ENCODE measurements around the gene HOXB4. TPM values are rescaled to one million over a fixed set of nuclear protein-coding genes. Genes with fewer than 3 reads are reported as not detected.

Gene HOXB4
- total and polyA plus RNA-seq, 9 donors = 0.13 to 3.4 (median 0.87) TPM

- Histone ChIP-seq H3K4me3 (peak overlapping the region; percentile 57), H3K36me3 (no peaks in the 10 kb centered on the region), H3K27me3 (peaks cover 7% of the 10 kb centered on the region), H3K4me1 (ENCODE audit: insufficient read depth) (peaks cover 3% of the 10 kb centered on the region), H3K9me3 (no peaks in the 10 kb centered on the region), H3K27ac (no peak overlapping the region)
- TF ChIP-seq EP300 (IDR thresholded peaks at IDR 0.05) (no peak), CTCF (IDR thresholded peaks at IDR 0.05) (no peak), POLR2A (IDR thresholded peaks at IDR 0.05) (no peak)
- intact Hi-C loops (cut with DNase I) = no loop called here
- WGBS, 3 donors = 16 to 23% (median 17%) methylated on average over 34 of the region's 34 CpGs
- DNase-seq = no peak
Measured at GRCh38 chr17:48586355-48587258, 8.5 kb upstream of the HOXB4 start.

- DNase-seq = no peak
- TF ChIP-seq POLR2A (IDR thresholded peaks at IDR 0.05) (no peak), EP300 (IDR thresholded peaks at IDR 0.05) (no peak), CTCF (IDR thresholded peaks at IDR 0.05) (no peak)
- intact Hi-C loops (cut with DNase I) = no loop called here
- Histone ChIP-seq H3K36me3 (no peaks in the 10 kb centered on the region), H3K4me3 (no peak overlapping the region), H3K27me3 (peaks cover 8% of the 10 kb centered on the region), H3K27ac (no peak overlapping the region), H3K4me1 (ENCODE audit: insufficient read depth) (peaks cover 3% of the 10 kb centered on the region), H3K9me3 (no peaks in the 10 kb centered on the region)
- 17 to 28% (median 22%) methylated on average over 2 of the region's 2 CpGs for WGBS, 3 donors
Measured at GRCh38 chr17:48584223-48584741, 6.1 kb upstream of the HOXB4 start.

GRCh38 chr17:48583708-48584222 is 5.6 kb upstream of the HOXB4 start:
- Histone ChIP-seq H3K27ac (no peak overlapping the region), H3K27me3 (peaks cover 8% of the 10 kb centered on the region), H3K4me1 (ENCODE audit: insufficient read depth) (peaks cover 3% of the 10 kb centered on the region), H3K9me3 (no peaks in the 10 kb centered on the region), H3K36me3 (no peaks in the 10 kb centered on the region), H3K4me3 (no peak overlapping the region)
- WGBS, 3 donors = 54 to 74% (median 61%) methylated on average over 3 of the region's 3 CpGs
- TF ChIP-seq CTCF (IDR thresholded peaks at IDR 0.05) (no peak), POLR2A (IDR thresholded peaks at IDR 0.05) (no peak), EP300 (IDR thresholded peaks at IDR 0.05) (no peak)
- no peak for DNase-seq
- intact Hi-C loops (cut with DNase I) = no loop called here

GRCh38 chr17:48582750-48583069 is 4.6 kb upstream of the HOXB4 start:
- intact Hi-C loops (cut with DNase I) = no loop called here
- H3K27me3 ChIP-seq = peaks cover 8% of the 10 kb centered on the region
- 28 to 57% (median 33%) methylated on average over 7 of the region's 7 CpGs for WGBS, 3 donors
- H3K27ac ChIP-seq = no peak overlapping the region
- no peak overlapping the region for H3K4me3 ChIP-seq
- DNase-seq = no peak
- no peaks in the 10 kb centered on the region for H3K36me3 ChIP-seq
- TF ChIP-seq EP300 (IDR thresholded peaks at IDR 0.05) (no peak), CTCF (IDR thresholded peaks at IDR 0.05) (no peak), POLR2A (IDR thresholded peaks at IDR 0.05) (no peak)
- H3K9me3 ChIP-seq = no peaks in the 10 kb centered on the region
- peaks cover 3% of the 10 kb centered on the region for H3K4me1 ChIP-seq (ENCODE audit: insufficient read depth)
